ENCODE data around the gene RBM47. TPM values are rescaled to one million over a fixed set of nuclear protein-coding genes. Genes with fewer than 3 reads are reported as not detected.
"Not testable (repeated sequence)": the region's sequence is repeated elsewhere in the genome, so short reads cannot be mapped to it uniquely, and the experiment has no call there.

RBM47 gene
- total RNA-seq, 1 donor: 0.72 TPM

DNA sequence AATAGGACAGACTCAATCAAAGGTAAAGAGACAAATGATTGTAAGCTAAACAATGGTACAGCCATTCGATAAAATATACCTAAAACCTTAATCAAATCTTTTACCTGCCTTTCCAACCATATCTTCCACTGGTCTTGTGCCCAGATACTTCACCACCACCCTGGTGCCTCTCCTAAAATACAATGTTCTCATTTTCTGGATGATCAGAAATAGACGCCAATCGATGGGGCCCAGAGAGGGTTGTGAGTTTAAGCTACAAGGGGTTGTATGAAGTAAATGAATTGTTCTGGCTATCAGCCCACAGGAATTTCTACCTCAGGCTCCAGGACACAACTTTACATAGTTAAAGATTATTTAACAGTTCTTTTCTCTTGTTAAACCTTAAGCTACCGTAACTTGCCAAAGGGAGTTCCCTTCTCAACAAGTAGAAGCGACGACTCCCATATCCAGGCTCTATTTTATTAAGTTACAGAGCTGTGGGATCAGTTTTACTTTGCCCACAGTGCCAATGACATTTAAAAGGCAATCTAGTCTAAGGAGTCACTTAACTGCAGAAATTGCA lies 195.5 kb downstream of the RBM47 start:
- no peak for DNase-seq (ENCODE audit: low read depth)
- H3K4me3 ChIP-seq (ENCODE audit: low read depth, low read length): no peak overlapping the region
- TF ChIP-seq, protein P1, sequence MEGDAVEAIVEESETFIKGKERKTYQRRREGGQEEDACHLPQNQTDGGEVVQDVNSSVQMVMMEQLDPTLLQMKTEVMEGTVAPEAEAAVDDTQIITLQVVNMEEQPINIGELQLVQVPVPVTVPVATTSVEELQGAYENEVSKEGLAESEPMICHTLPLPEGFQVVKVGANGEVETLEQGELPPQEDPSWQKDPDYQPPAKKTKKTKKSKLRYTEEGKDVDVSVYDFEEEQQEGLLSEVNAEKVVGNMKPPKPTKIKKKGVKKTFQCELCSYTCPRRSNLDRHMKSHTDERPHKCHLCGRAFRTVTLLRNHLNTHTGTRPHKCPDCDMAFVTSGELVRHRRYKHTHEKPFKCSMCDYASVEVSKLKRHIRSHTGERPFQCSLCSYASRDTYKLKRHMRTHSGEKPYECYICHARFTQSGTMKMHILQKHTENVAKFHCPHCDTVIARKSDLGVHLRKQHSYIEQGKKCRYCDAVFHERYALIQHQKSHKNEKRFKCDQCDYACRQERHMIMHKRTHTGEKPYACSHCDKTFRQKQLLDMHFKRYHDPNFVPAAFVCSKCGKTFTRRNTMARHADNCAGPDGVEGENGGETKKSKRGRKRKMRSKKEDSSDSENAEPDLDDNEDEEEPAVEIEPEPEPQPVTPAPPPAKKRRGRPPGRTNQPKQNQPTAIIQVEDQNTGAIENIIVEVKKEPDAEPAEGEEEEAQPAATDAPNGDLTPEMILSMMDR (IDR thresholded peaks at IDR 0.05; ENCODE audit: insufficient read depth, low read length): no peak

DNA sequence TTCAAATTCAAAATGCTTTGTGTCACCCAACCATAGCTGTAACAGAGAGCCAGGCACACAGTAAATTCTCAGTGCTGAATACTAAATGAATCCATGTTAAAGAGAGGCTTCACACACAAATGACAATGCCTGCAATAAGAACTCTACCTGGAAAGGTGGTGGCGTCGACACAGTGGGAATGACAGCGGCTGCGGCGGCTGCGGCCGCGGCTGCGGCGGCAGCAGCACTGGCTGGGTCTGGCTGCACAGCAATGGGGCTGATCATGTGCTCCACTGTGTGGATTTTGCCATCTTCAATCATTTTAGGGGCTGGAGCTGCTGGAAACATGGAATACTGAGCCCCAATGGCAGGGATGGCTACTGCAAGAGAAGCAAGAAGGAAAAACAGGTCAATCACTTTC lies 197.2 kb downstream of the RBM47 start:
- no peak overlapping the region for H3K4me3 ChIP-seq (ENCODE audit: low read depth, low read length)
- DNase-seq (ENCODE audit: low read depth): no peak
- TF ChIP-seq, protein P1 (IDR thresholded peaks at IDR 0.05; ENCODE audit: insufficient read depth, low read length): no peak

DNA sequence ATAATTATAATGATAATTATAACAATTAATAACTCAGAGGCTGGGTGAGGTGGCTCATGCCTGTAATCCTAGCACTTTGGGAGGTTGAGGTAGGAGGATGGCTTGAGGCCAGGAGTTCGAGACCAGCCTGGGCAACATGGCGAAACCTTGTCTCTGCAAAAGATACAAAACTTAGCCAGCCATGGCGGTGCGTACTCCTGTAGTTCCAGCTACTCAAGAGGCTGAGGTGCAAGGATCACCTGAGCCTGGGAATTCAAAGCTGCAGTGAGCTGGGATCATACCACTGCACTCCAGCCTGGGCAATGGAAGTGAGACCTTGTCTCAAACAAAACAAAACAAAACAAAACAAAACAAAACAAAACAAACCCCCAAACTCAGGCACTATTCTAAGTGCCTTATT lies 201.8 kb downstream of the RBM47 start:
- H3K4me3 ChIP-seq (ENCODE audit: low read depth, low read length); DNase-seq (ENCODE audit: low read depth): not testable (repeated sequence)

DNA sequence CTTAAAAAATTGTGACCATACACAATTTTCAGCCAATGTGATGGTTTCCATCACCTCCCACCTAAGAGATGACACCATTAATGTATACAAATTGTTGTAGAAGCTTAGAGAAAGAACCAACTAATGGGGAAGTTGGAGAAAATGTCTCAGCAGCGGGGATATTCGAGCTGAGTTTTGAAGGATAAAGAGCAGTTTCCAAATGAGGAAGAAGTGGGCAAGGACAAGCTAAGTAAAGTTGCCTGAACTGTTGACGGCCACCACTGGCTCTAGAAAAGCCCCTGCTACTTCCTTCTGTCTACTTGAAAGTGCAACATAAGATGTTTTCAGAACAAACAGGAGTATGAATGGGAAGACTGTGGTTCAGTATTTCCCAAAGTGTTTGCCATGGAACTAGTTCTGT lies 202.5 kb downstream of the RBM47 start:
- no peak for DNase-seq (ENCODE audit: low read depth)
- no peak overlapping the region for H3K4me3 ChIP-seq (ENCODE audit: low read depth, low read length)
- TF ChIP-seq, protein P1 (IDR thresholded peaks at IDR 0.05; ENCODE audit: insufficient read depth, low read length): no peak

DNA sequence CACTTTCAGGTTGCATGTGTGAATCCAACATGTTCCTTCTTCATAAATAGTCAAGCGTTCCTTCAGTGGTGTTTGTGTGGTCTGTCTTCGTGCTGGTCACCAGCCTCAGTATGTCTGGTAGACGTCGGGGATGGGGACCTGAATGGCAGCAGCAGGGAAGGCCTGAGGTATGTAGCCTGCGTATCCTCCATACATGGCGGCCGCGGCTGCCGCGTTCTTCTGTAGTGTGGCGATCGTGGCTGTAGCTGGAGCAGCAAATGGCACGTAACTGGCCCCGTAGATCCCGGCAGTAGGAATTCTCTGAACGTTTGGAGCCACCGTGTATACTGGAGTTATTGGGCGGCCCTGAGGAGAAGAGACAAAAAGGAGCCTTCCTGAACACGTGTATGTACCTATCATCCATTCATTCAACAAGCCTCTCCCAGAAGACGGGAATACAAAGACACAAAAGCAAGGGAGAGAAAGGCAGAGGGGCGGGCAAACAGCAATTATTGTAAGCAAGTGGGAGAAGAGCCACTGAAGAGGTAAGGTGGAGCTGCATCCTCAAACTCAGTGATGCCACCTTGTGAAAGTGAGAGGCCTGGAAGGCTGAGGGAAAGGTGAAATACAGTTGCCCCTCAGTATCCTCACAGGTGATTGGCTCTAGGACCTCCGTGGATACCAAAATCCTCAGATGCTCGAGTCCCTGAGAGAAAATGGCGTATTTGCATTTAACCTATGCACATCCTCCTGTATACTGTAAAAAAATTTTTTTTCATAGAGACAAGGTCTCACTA lies 203.7 kb downstream of the RBM47 start:
- TF ChIP-seq, protein P1 (IDR thresholded peaks at IDR 0.05; ENCODE audit: insufficient read depth, low read length): no peak
- DNase-seq (ENCODE audit: low read depth): no peak
- H3K4me3 ChIP-seq (ENCODE audit: low read depth, low read length): no peak overlapping the region

DNA sequence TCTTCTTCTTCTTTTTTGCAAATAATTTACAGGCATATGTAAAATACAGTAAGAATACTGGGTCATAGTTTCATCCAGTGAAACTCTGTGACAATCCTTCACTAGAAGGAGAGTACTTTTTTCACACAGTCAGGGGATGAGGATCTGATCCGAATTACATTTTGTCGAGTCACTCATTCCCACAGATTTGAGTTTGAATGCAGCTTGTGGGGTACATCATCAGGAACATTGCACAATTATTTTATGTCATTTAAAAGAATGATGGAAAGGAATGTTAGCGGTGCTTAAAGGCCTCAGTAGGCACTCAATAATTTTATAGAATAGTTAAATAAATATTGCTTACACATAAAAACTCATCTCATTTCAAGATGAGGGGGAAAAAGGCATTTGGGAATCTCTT lies 205.9 kb downstream of the RBM47 start:
- TF ChIP-seq, protein P1 (IDR thresholded peaks at IDR 0.05; ENCODE audit: insufficient read depth, low read length): no peak
- DNase-seq (ENCODE audit: low read depth): peak; percentile 27
- H3K4me3 ChIP-seq (ENCODE audit: low read depth, low read length): no peak overlapping the region

DNA sequence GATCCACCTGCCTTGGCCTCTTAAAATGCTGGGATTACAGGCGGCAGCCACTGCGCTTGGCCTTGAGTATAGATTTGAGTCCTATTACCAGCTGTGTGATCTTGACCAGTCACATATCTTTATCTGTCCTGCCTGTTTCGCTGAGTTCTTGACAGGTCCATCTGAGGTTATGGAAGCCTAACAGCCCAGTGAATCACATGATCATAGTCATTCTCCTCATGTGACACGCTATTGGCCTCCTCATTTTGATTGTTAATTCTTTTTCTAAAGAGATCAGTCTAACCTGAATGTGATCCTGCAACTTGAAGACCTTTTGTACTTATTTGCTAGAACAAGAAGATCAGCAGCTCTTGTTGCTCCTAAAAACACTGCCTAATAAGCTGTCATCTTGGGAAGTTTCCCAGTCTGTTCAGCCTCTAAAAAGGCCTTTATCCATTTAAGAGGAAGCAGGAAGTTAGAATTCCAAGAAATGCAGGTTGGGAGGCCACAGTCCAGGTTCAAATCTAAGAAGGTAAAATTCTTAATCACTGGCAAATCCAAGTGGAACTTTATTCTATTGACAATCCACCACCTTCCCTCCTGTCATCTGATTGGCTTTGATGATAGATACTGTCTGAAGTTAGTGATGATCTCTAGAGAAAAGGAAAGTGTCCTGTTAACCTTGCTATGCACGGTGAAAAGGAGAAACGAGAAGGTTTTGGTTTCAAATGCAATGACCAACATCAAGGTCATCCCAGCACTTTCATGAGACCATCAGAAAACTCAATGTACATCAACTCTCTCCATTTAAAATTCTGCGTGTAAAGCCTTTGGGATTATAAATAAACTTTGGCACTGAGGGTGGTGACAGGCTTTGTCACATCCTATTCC lies 207.6 kb downstream of the RBM47 start:
- DNase-seq (ENCODE audit: low read depth): no peak
- no peak overlapping the region for H3K4me3 ChIP-seq (ENCODE audit: low read depth, low read length)
- TF ChIP-seq, protein P1 (IDR thresholded peaks at IDR 0.05; ENCODE audit: insufficient read depth, low read length): no peak

All from fibroblast of the aortic adventitia (primary cell).